Esophagus muscularis mucosa (tissue), 4 donors: ENCODE data around the gene MROH8. TPM values are rescaled to one million over a fixed set of nuclear protein-coding genes. Genes with fewer than 3 reads are reported as not detected.

Source experiments
- DNase-seq: peaks from one replicate; pipeline ENCODE4 v3.0.0-alpha.2; 2017; ENCODE audit errors: extremely low spot score
- H3K27ac ChIP-seq, 4 donors: fragments of 200-600 bp; sonication (generic); replicated peaks in 1 of 4; 1 replicate in 3 of 4; 2 replicates in 1 of 4; pipeline ENCODE4 v1.5.1; 2016 to 2019; ENCODE audit warnings: mild to moderate bottlenecking in 1 of 4
- H3K27me3 ChIP-seq, 4 donors: fragments of 200-600 bp; sonication (generic); one replicate each; pipeline versions ENCODE4 v1.5.1 to v1.6.0; 2016 to 2019
- H3K36me3 ChIP-seq, 4 donors: fragments of 200-600 bp; sonication (generic); one replicate each; pipeline ENCODE4 v1.5.1; 2016 to 2019
- H3K4me1 ChIP-seq, 4 donors: fragments of 200-600 bp; sonication (generic); one replicate each; pipeline ENCODE4 v1.5.1; 2016 to 2019
- H3K4me3 ChIP-seq, 4 donors: fragments of 200-600 bp; sonication (generic); 1 replicate in 2 of 4; 2 replicates in 2 of 4; pipeline ENCODE4 v1.5.1; 2016 to 2019; ENCODE audit warnings: mild to moderate bottlenecking in 4 of 4, moderate library complexity in 1 of 4
- H3K9me3 ChIP-seq, 4 donors: fragments of 200-600 bp; sonication (generic); 1 replicate in 3 of 4; 2 replicates in 1 of 4; pipeline ENCODE4 v1.5.1; 2016 to 2019
- CTCF ChIP-seq, 3 experiments: fragments of 200-600 bp in 2 of 3; fragments of 450-650 bp in 1 of 3; sonication (generic) in 2 of 3; IDR thresholded peaks; one replicate each; pipeline ENCODE4 v1.5.1; 2017 to 2019; ENCODE audit warnings: antibody characterized with exemption in 3 of 3, mild to moderate bottlenecking in 2 of 3, moderate library complexity in 1 of 3
- EP300 ChIP-seq: sonication (generic); formaldehyde crosslinking; IDR thresholded peaks from one replicate; pipeline ENCODE4 v1.6.1; 2017; ENCODE audit warnings: antibody characterized with exemption
- POLR2A ChIP-seq: fragments of 450-650 bp; IDR thresholded peaks from one replicate; pipeline ENCODE4 v1.6.1; 2017; ENCODE audit warnings: antibody characterized with exemption, moderate library complexity, mild to moderate bottlenecking, low read depth
- POLR2AphosphoS5 ChIP-seq, 2 donors: sonication (generic); formaldehyde crosslinking; IDR thresholded peaks; one replicate each; pipeline ENCODE4 v1.6.1; 2017; ENCODE audit warnings: antibody characterized with exemption in 2 of 2
- WGBS: methylation state at CpG from one replicate; pipeline ENCODE4 v1.1.5; 2018; 5-methylcytosine and 5-hydroxymethylcytosine counted together
- intact Hi-C: fragments of 100-400 bp; cut with DNase I; formaldehyde crosslinking; loops from one replicate; pipeline ENCODE4 v1.15.1; 2023
- total RNA-seq, 4 donors: library from RNA; depleted of rRNA; stranded (reverse); fragments of >200 nt; gene quantifications; one replicate each; pipeline versions ENCODE4 v1.1.0 to v1.2.1, GENCODE V29; 2016

The MROH8 gene
- total RNA-seq, 4 donors from 2014 or later, result 2.7 to 6.2 (median 3.0) TPM

GRCh38 chr20:37202267-37202943, 23.1 kb upstream of the MROH8 start:
- 51% methylated on average over 6 of the region's 6 CpGs for WGBS
- peaks cover 35 to 79% (median 65%) of the 10 kb centered on the region in 4 donors for H3K36me3 ChIP-seq
- no peak for DNase-seq
- peak overlapping the region in 2 of 4 donors; percentile 12 to 21 for H3K4me3 ChIP-seq
- peaks cover 13 to 47% (median 30%) of the 10 kb centered on the region in 4 donors for H3K4me1 ChIP-seq
- TF ChIP-seq CTCF (IDR thresholded peaks at IDR 0.05), result peak; percentile 83 to 87 (median 84)
- no peak for TF ChIP-seq POLR2A
- no peak for TF ChIP-seq EP300
- peak in 1 of 2 donors; percentile 51 for TF ChIP-seq POLR2AphosphoS5 (IDR thresholded peaks at IDR 0.05)
- H3K27me3 ChIP-seq, result no peaks in the 10 kb centered on the region
- H3K27ac ChIP-seq, result peak overlapping the region; percentile 64 to 81 (median 76)
- H3K9me3 ChIP-seq, result no peaks in the 10 kb centered on the region
- intact Hi-C loops, result loop anchor here (5.0 kb wide), 1 partner anchor 40 kb away; no protein-coding TSS in a partner anchor

GRCh38 chr20:37201827-37202162, 22.4 kb upstream of the MROH8 start:
- Histone ChIP-seq H3K4me1 (peaks cover 13 to 49% (median 30%) of the 10 kb centered on the region in 4 donors), H3K36me3 (peaks cover 30 to 73% (median 59%) of the 10 kb centered on the region in 4 donors), H3K27ac (peak overlapping the region; percentile 64 to 81 (median 76)), H3K27me3 (no peaks in the 10 kb centered on the region), H3K9me3 (no peaks in the 10 kb centered on the region), H3K4me3 (peak overlapping the region in 2 of 4 donors; percentile 12 to 21)
- intact Hi-C loops, result loop anchor here (5.0 kb wide), 1 partner anchor 41 kb away; no protein-coding TSS in a partner anchor
- no peak for TF ChIP-seq EP300
- no peak for TF ChIP-seq POLR2AphosphoS5 (IDR thresholded peaks at IDR 0.05)
- DNase-seq, result no peak
- WGBS, result 34% methylated on average over 2 of the region's 2 CpGs

GRCh38 chr20:37200926-37201826, 21.8 kb upstream of the MROH8 start:
- Histone ChIP-seq H3K27ac (peak overlapping the region; percentile 64 to 81 (median 76)), H3K4me1 (peaks cover 13 to 47% (median 27%) of the 10 kb centered on the region in 4 donors), H3K4me3 (no peak overlapping the region), H3K27me3 (no peaks in the 10 kb centered on the region), H3K36me3 (peaks cover 30 to 68% (median 57%) of the 10 kb centered on the region in 4 donors), H3K9me3 (no peaks in the 10 kb centered on the region)
- WGBS, result 97% methylated on average over 13 of the region's 13 CpGs
- TF ChIP-seq POLR2A (no peak), CTCF (IDR thresholded peaks at IDR 0.05) (no peak), EP300 (no peak)
- intact Hi-C loops, result loop anchor here (5.0 kb wide), 1 partner anchor 41 kb away; no protein-coding TSS in a partner anchor
- no peak for DNase-seq

GRCh38 chr20:37200376-37200775, 21.0 kb upstream of the MROH8 start:
- DNase-seq, result no peak
- no peak overlapping the region for H3K27ac ChIP-seq
- intact Hi-C loops, result loop anchor here (5.0 kb wide), 1 partner anchor 42 kb away; no protein-coding TSS in a partner anchor
- H3K27me3 ChIP-seq, result no peaks in the 10 kb centered on the region
- H3K36me3 ChIP-seq, result peaks cover 30 to 60% (median 53%) of the 10 kb centered on the region in 4 donors
- 87% methylated on average over 4 of the region's 4 CpGs for WGBS
- peaks cover 13 to 46% (median 22%) of the 10 kb centered on the region in 4 donors for H3K4me1 ChIP-seq
- no peak for TF ChIP-seq EP300
- no peak for TF ChIP-seq POLR2AphosphoS5 (IDR thresholded peaks at IDR 0.05)
- no peak for TF ChIP-seq POLR2A
- no peak for TF ChIP-seq CTCF (IDR thresholded peaks at IDR 0.05)
- H3K4me3 ChIP-seq, result no peak overlapping the region
- no peaks in the 10 kb centered on the region for H3K9me3 ChIP-seq
